Esophagus muscularis mucosa (tissue), 4 donors: ENCODE results near the gene RBM14. TPM values are rescaled to one million over a fixed set of nuclear protein-coding genes. Genes with fewer than 3 reads are reported as not detected.
"Not testable (repeated sequence)": the region's sequence is repeated elsewhere in the genome, so short reads cannot be mapped to it uniquely, and the experiment has no call there.

Experiments used
- DNase-seq: peaks from one replicate; pipeline ENCODE4 v3.0.0-alpha.2; 2017; ENCODE audit errors: extremely low spot score
- H3K27ac ChIP-seq, 4 donors: fragments of 200-600 bp; sonication (generic); replicated peaks in 1 of 4; 1 replicate in 3 of 4; 2 replicates in 1 of 4; pipeline ENCODE4 v1.5.1; 2016 to 2019; ENCODE audit warnings: mild to moderate bottlenecking in 1 of 4
- H3K27me3 ChIP-seq, 4 donors: fragments of 200-600 bp; sonication (generic); one replicate each; pipeline versions ENCODE4 v1.5.1 to v1.6.0; 2016 to 2019
- H3K36me3 ChIP-seq, 4 donors: fragments of 200-600 bp; sonication (generic); one replicate each; pipeline ENCODE4 v1.5.1; 2016 to 2019
- H3K4me1 ChIP-seq, 4 donors: fragments of 200-600 bp; sonication (generic); one replicate each; pipeline ENCODE4 v1.5.1; 2016 to 2019
- H3K4me3 ChIP-seq, 4 donors: fragments of 200-600 bp; sonication (generic); 1 replicate in 2 of 4; 2 replicates in 2 of 4; pipeline ENCODE4 v1.5.1; 2016 to 2019; ENCODE audit warnings: mild to moderate bottlenecking in 4 of 4, moderate library complexity in 1 of 4
- H3K9me3 ChIP-seq, 4 donors: fragments of 200-600 bp; sonication (generic); 1 replicate in 3 of 4; 2 replicates in 1 of 4; pipeline ENCODE4 v1.5.1; 2016 to 2019
- EP300 ChIP-seq: sonication (generic); formaldehyde crosslinking; IDR thresholded peaks from one replicate; pipeline ENCODE4 v1.6.1; 2017; ENCODE audit warnings: antibody characterized with exemption
- POLR2A ChIP-seq: fragments of 450-650 bp; IDR thresholded peaks from one replicate; pipeline ENCODE4 v1.6.1; 2017; ENCODE audit warnings: antibody characterized with exemption, moderate library complexity, mild to moderate bottlenecking, low read depth
- POLR2AphosphoS5 ChIP-seq, 2 donors: sonication (generic); formaldehyde crosslinking; IDR thresholded peaks; one replicate each; pipeline ENCODE4 v1.6.1; 2017; ENCODE audit warnings: antibody characterized with exemption in 2 of 2
- WGBS: methylation state at CpG from one replicate; pipeline ENCODE4 v1.1.5; 2018; 5-methylcytosine and 5-hydroxymethylcytosine counted together
- intact Hi-C: fragments of 100-400 bp; cut with DNase I; formaldehyde crosslinking; loops from one replicate; pipeline ENCODE4 v1.15.1; 2023
- total RNA-seq, 4 donors: library from RNA; depleted of rRNA; stranded (reverse); fragments of >200 nt; gene quantifications; one replicate each; pipeline versions ENCODE4 v1.1.0 to v1.2.1, GENCODE V29; 2016
- TF ChIP-seq, protein P1 (sequence below), 3 experiments: fragments of 200-600 bp in 2 of 3; fragments of 450-650 bp in 1 of 3; sonication (generic) in 2 of 3; IDR thresholded peaks; one replicate each; pipeline ENCODE4 v1.5.1; 2017 to 2019; ENCODE audit warnings: antibody characterized with exemption in 3 of 3, mild to moderate bottlenecking in 2 of 3, moderate library complexity in 1 of 3

Gene RBM14
- total RNA-seq, 4 donors from 2014 or later: 30.5 to 41.7 (median 34.9) TPM

DNA sequence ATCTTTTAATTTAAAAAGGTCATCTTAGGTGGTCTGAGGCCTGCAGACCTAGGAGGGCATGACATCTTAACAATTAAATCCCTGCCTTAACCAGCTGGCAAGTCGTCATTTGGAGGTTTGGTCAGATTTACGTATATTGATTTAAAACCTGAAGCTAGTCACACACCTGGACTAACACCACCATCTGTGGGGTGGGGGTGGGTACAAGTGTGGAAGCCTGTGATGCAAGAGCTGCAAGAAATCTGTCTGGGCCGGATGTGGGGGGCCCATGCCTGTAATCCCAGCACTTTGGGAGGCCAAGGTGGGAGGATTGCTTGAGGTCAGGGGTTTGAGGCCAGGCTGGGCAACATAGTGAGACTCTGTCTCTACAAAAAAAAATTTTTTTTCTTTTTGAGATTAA is 35.2 kb upstream of the RBM14 start:
- DNase-seq: no peak
- TF ChIP-seq, protein P1, sequence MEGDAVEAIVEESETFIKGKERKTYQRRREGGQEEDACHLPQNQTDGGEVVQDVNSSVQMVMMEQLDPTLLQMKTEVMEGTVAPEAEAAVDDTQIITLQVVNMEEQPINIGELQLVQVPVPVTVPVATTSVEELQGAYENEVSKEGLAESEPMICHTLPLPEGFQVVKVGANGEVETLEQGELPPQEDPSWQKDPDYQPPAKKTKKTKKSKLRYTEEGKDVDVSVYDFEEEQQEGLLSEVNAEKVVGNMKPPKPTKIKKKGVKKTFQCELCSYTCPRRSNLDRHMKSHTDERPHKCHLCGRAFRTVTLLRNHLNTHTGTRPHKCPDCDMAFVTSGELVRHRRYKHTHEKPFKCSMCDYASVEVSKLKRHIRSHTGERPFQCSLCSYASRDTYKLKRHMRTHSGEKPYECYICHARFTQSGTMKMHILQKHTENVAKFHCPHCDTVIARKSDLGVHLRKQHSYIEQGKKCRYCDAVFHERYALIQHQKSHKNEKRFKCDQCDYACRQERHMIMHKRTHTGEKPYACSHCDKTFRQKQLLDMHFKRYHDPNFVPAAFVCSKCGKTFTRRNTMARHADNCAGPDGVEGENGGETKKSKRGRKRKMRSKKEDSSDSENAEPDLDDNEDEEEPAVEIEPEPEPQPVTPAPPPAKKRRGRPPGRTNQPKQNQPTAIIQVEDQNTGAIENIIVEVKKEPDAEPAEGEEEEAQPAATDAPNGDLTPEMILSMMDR (IDR thresholded peaks at IDR 0.05): no peak
- TF ChIP-seq POLR2AphosphoS5 (IDR thresholded peaks at IDR 0.05) (no peak), POLR2A (no peak), EP300 (no peak)
- no peak overlapping the region for H3K4me3 ChIP-seq
- no peaks in the 10 kb centered on the region for H3K27me3 ChIP-seq
- peaks cover 0 to 7% (median 6%) of the 10 kb centered on the region in 4 donors for H3K4me1 ChIP-seq
- peaks cover 0 to 7% (median 0%) of the 10 kb centered on the region in 4 donors for H3K9me3 ChIP-seq
- 91% methylated on average over 3 of the region's 3 CpGs for WGBS
- no peaks in the 10 kb centered on the region for H3K36me3 ChIP-seq
- intact Hi-C loops: no loop called here
- no peak overlapping the region for H3K27ac ChIP-seq

DNA sequence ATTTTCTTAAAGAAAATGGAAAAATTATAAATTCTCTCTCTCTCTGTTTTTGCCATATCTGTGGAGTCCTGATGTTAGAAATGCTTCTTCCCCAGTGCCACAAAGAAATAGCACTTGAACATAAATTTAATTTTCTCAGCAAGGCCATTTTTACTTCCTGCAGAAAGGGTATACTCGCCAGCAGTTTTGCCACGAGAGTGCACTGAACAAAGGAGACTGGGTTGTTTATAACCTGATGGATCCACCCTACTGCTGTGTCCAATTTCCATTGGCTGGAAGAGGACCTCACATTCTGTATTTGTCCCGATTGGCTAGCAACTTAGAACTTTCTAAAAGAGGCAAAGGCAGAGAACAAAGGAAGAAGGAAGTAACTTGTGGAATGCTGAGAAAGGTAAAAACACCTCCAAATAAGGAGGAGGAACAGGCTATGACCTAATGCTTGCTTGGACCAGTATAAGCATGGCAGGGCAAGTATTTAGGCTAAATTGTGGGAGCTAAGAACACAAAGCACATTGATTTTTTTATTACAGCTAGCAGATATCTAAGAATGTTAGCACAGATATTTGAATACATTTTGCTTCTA is 33.8 kb upstream of the RBM14 start:
- intact Hi-C loops, H3K27me3 ChIP-seq, H3K4me1 ChIP-seq, H3K4me3 ChIP-seq, H3K27ac ChIP-seq, H3K9me3 ChIP-seq, DNase-seq, H3K36me3 ChIP-seq: not testable (repeated sequence)
- WGBS: 93% methylated on average over 3 of the region's 3 CpGs

DNA sequence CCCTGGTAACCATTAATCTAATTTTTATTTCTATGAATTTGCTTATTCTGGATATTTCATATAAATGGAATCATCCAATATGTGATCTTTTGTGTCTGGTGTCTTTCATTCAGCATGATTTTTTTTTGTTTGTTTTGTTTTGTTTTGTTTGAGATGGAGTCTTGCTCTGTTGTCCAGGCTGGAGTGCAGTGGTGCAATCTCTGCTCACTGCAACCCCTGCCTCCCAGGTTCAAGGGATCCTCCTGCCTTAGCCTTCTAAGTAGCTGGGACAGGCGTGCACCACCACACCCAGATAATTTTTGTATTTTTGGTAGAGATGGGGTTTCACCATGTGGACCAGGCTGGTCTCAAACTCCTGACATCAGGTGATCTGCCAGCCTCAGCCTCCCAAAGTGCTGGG is 31.0 kb upstream of the RBM14 start:
- DNase-seq, intact Hi-C loops, H3K4me3 ChIP-seq, H3K9me3 ChIP-seq, H3K27ac ChIP-seq, H3K4me1 ChIP-seq, H3K36me3 ChIP-seq, H3K27me3 ChIP-seq: not testable (repeated sequence)
- WGBS: 77% methylated on average over 1 of the region's 1 CpG

DNA sequence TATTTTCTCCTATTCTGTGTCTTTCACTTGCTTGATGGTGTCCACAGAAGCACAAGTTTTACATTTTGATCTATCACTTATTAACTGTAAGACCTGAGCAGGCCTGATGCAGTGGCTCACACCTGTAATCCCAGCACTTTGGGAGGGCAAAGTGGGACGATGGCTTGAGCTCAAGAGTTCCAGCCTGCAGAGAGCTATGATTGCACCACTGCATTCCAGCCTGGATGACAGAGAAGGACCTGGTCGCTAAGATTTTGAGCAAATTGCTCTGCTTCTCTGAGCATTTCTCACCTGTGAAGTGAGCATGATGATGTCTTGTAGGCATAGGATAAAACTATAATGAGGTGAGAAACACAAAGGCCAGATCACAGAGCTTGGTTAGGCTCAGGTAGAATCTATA is 30.3 kb upstream of the RBM14 start:
- intact Hi-C loops: no loop called here
- no peak overlapping the region for H3K27ac ChIP-seq
- no peak overlapping the region for H3K4me3 ChIP-seq
- H3K9me3 ChIP-seq: peaks cover 0 to 7% (median 0%) of the 10 kb centered on the region in 4 donors
- no peaks in the 10 kb centered on the region for H3K27me3 ChIP-seq
- TF ChIP-seq POLR2A: no peak
- TF ChIP-seq, protein P1 (IDR thresholded peaks at IDR 0.05): no peak
- no peak for TF ChIP-seq EP300
- no peak for TF ChIP-seq POLR2AphosphoS5 (IDR thresholded peaks at IDR 0.05)
- H3K4me1 ChIP-seq: no peaks in the 10 kb centered on the region
- no peaks in the 10 kb centered on the region for H3K36me3 ChIP-seq
- no peak for DNase-seq
- WGBS: 79% methylated on average over 2 of the region's 2 CpGs

DNA sequence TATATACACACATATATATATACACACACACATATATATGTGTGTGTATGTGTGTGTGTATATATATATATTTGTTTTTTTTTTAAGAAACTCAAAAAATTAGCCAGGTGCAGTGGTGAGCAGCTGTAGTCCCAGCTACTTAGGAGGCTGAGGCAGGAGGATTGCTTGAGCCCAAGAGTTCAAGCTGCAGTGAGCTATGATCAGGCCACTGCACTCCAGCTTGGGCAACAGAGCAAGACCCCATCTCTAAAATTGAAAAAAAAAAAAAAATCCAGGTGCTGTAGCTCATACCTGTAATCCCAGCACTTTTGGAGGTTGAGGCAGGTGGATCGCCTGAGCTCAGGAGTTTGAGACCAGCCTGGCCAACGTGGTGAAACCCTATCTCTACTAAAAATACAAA is 27.1 kb upstream of the RBM14 start:
- DNase-seq, intact Hi-C loops, H3K4me3 ChIP-seq, H3K36me3 ChIP-seq, H3K27me3 ChIP-seq, H3K27ac ChIP-seq, H3K9me3 ChIP-seq: not testable (repeated sequence)
- H3K4me1 ChIP-seq: peaks cover 10 to 21% (median 18%) of the 10 kb centered on the region in 4 donors
- 70% methylated on average over 2 of the region's 2 CpGs for WGBS

DNA sequence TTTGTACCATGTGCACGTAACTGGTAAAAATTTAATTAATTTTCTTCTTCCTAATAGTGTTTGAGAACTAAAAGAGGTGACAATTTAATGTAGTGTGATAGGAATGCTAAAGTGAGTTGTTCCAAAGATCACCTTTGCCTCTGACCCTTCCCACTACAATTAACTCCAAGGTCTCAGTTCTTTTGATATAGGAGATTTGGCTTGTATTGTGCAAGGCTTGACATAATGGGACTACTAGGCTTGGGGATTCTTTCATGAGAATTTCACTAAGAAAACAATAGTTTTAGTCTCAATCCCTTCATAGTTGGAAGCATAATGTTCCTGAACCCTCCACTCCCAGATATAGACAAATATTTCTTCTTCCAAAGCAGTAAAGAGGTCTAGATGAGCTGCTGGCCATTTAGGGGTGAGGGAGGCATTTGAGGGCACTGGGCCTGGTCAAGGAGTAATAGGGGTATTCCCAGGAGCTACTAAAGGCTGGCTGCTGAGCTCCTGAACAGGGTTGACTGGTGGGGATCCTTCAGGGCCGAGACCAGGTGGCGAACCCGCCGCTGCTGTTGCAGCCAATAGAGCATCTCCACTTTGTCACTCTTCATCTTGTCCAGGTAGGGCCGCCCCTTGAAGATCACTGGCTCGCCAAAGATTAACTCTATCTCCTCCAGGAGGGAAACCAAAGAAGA is 26.3 kb upstream of the RBM14 start:
- WGBS: 99% methylated on average over 7 of the region's 7 CpGs
- TF ChIP-seq POLR2AphosphoS5 (IDR thresholded peaks at IDR 0.05) (no peak), POLR2A (no peak), EP300 (no peak)
- TF ChIP-seq, protein P1 (IDR thresholded peaks at IDR 0.05): no peak
- no peaks in the 10 kb centered on the region for H3K27me3 ChIP-seq
- no peak overlapping the region for H3K27ac ChIP-seq
- no peak for DNase-seq
- no peak overlapping the region for H3K4me3 ChIP-seq
- intact Hi-C loops: loop anchor here (5.0 kb wide), 1 partner anchor 87 kb away; the partner anchor contains the start of gene RBM4B
- H3K4me1 ChIP-seq: peaks cover 18 to 30% (median 27%) of the 10 kb centered on the region in 4 donors
- H3K9me3 ChIP-seq: no peaks in the 10 kb centered on the region
- no peaks in the 10 kb centered on the region for H3K36me3 ChIP-seq
